ENCODE measurements around the gene KCNJ9.

The KCNJ9 gene

GRCh38 chr1:160117709-160118183 is 36.4 kb downstream of the KCNJ9 start:
- no peak overlapping the region for H3K9ac ChIP-seq (ENCODE audit: low read depth, low read length, poor library complexity, severe bottlenecking)
- no peak overlapping the region for H3K4me2 ChIP-seq (ENCODE audit: low read depth, low read length, poor library complexity, severe bottlenecking)

GRCh38 chr1:160118928-160119327 is 37.6 kb downstream of the KCNJ9 start:
- Histone ChIP-seq H4K20me1 (ENCODE audit: insufficient read depth, low read length, poor library complexity, severe bottlenecking) (no peaks in the 10 kb centered on the region), H3K79me2 (ENCODE audit: insufficient read depth, low read length) (no peaks in the 10 kb centered on the region), H3K9me2 (replicated peaks; ENCODE audit: low read depth, low read length) (no peaks in the 10 kb centered on the region), H3K4me3 (ENCODE audit: low read length, poor library complexity, severe bottlenecking) (no peak overlapping the region), H3K27me3 (ENCODE audit: insufficient read depth, low read length, poor library complexity, severe bottlenecking) (no peaks in the 10 kb centered on the region), H3K4me1 (ENCODE audit: insufficient read depth, low read length, poor library complexity, severe bottlenecking) (no peaks in the 10 kb centered on the region), H3K4me2 (ENCODE audit: low read depth, low read length, poor library complexity, severe bottlenecking) (no peak overlapping the region), H2AFZ (ENCODE audit: low read length) (no peak overlapping the region), H3F3A (ENCODE audit: low read depth) (no peaks in the 10 kb centered on the region), H3K9ac (ENCODE audit: low read depth, low read length, poor library complexity, severe bottlenecking) (no peak overlapping the region), H3K9me3 (ENCODE audit: insufficient read depth, low read depth, low read length) (no peaks in the 10 kb centered on the region), H3K36me3 (ENCODE audit: insufficient read depth, low read length) (no peaks in the 10 kb centered on the region)
- TF ChIP-seq EZH2phosphoT487 (IDR thresholded peaks at IDR 0.05; ENCODE audit: borderline replicate concordance), result no peak
- no peak for TF ChIP-seq CTCF (conservative IDR thresholded peaks at IDR 0.05; ENCODE audit: low read length)

More at GRCh38 chr1:160117709-160118183, 36.4 kb downstream of the KCNJ9 start:
- Histone ChIP-seq H3K4me1 (ENCODE audit: insufficient read depth, low read length, poor library complexity, severe bottlenecking) (no peaks in the 10 kb centered on the region), H3K9me2 (replicated peaks; ENCODE audit: low read depth, low read length) (no peaks in the 10 kb centered on the region), H3K36me3 (ENCODE audit: insufficient read depth, low read length) (no peaks in the 10 kb centered on the region), H3F3A (ENCODE audit: low read depth) (no peaks in the 10 kb centered on the region), H2AFZ (ENCODE audit: low read length) (no peak overlapping the region), H3K27me3 (ENCODE audit: insufficient read depth, low read length, poor library complexity, severe bottlenecking) (no peaks in the 10 kb centered on the region), H4K20me1 (ENCODE audit: insufficient read depth, low read length, poor library complexity, severe bottlenecking) (no peaks in the 10 kb centered on the region), H3K9me3 (ENCODE audit: insufficient read depth, low read depth, low read length) (no peaks in the 10 kb centered on the region), H3K4me3 (ENCODE audit: low read length, poor library complexity, severe bottlenecking) (no peak overlapping the region), H3K79me2 (ENCODE audit: insufficient read depth, low read length) (no peaks in the 10 kb centered on the region)
- TF ChIP-seq EZH2phosphoT487 (IDR thresholded peaks at IDR 0.05; ENCODE audit: borderline replicate concordance) (no peak), CTCF (conservative IDR thresholded peaks at IDR 0.05; ENCODE audit: low read length) (no peak)

GRCh38 chr1:160120797-160121196 is 39.5 kb downstream of the KCNJ9 start:
- Histone ChIP-seq H3K9me3 (ENCODE audit: insufficient read depth, low read depth, low read length) (no peaks in the 10 kb centered on the region), H2AFZ (ENCODE audit: low read length) (no peak overlapping the region), H3K4me2 (ENCODE audit: low read depth, low read length, poor library complexity, severe bottlenecking) (no peak overlapping the region), H3K27me3 (ENCODE audit: insufficient read depth, low read length, poor library complexity, severe bottlenecking) (no peaks in the 10 kb centered on the region), H3K9me2 (replicated peaks; ENCODE audit: low read depth, low read length) (no peaks in the 10 kb centered on the region), H3F3A (ENCODE audit: low read depth) (no peaks in the 10 kb centered on the region), H3K4me3 (ENCODE audit: low read length, poor library complexity, severe bottlenecking) (no peak overlapping the region), H3K79me2 (ENCODE audit: insufficient read depth, low read length) (no peaks in the 10 kb centered on the region), H3K4me1 (ENCODE audit: insufficient read depth, low read length, poor library complexity, severe bottlenecking) (no peaks in the 10 kb centered on the region), H3K36me3 (ENCODE audit: insufficient read depth, low read length) (no peaks in the 10 kb centered on the region), H3K9ac (ENCODE audit: low read depth, low read length, poor library complexity, severe bottlenecking) (no peak overlapping the region), H4K20me1 (ENCODE audit: insufficient read depth, low read length, poor library complexity, severe bottlenecking) (no peaks in the 10 kb centered on the region)
- TF ChIP-seq CTCF (conservative IDR thresholded peaks at IDR 0.05; ENCODE audit: low read length), result no peak
- no peak for TF ChIP-seq EZH2phosphoT487 (IDR thresholded peaks at IDR 0.05; ENCODE audit: borderline replicate concordance)
